NCI-H526 treated with DMSO at 0.1 percent for 48 hours (cell line): Measurements from ENCODE around the gene RPS8.
A peak's percentile ranks its signal among the peaks of the same experiment; 100 is the strongest.
"Not testable (repeated sequence)": the region's sequence is repeated elsewhere in the genome, so short reads cannot be mapped to it uniquely, and the experiment has no call there.

Experiments
- DNase-seq: peaks from one replicate; lab custom pipeline; 2025; lab: John Stamatoyannopoulos, UW

RPS8 gene

GRCh38 chr1:44783697-44784093, 8.4 kb downstream of the RPS8 start:
- no peak for DNase-seq

- no peak for DNase-seq
Measured at GRCh38 chr1:44784094-44785028, 9.0 kb downstream of the RPS8 start.

- no peak for DNase-seq
Measured at GRCh38 chr1:44785029-44785380, 9.7 kb downstream of the RPS8 start.

GRCh38 chr1:44785501-44786137, 10.3 kb downstream of the RPS8 start:
- DNase-seq = no peak

GRCh38 chr1:44786138-44786840, 10.9 kb downstream of the RPS8 start:
- DNase-seq = peak; percentile 81

- no peak for DNase-seq
Measured at GRCh38 chr1:44786841-44787426, 11.6 kb downstream of the RPS8 start.

- no peak for DNase-seq
Measured at GRCh38 chr1:44787506-44787905, 12.2 kb downstream of the RPS8 start.

- DNase-seq = no peak
Measured at GRCh38 chr1:44788120-44788860, 12.9 kb downstream of the RPS8 start, which contains the start of gene BEST4. TSS of gene BEST4 (minus strand) at chr1:44788170. CDS start at chr1:44787705, 465 bp downstream.

GRCh38 chr1:44790968-44791801, 15.8 kb downstream of the RPS8 start:
- no peak for DNase-seq

GRCh38 chr1:44792736-44793502, 17.6 kb downstream of the RPS8 start:
- DNase-seq = no peak

- DNase-seq = not testable (repeated sequence)
Measured at GRCh38 chr1:44797886-44798285, 22.5 kb downstream of the RPS8 start.

GRCh38 chr1:44798481-44799365, 23.4 kb downstream of the RPS8 start:
- DNase-seq = no peak

GRCh38 chr1:44799770-44800584, 24.6 kb downstream of the RPS8 start, which contains the start of gene PLK3:
TSS of gene PLK3 (plus strand) at chr1:44800377. CDS start at chr1:44800464, 87 bp downstream.
- peak; percentile 99 for DNase-seq

GRCh38 chr1:44801491-44802305, 26.4 kb downstream of the RPS8 start:
- no peak for DNase-seq

- DNase-seq = no peak
Measured at GRCh38 chr1:44802306-44803061, 27.1 kb downstream of the RPS8 start.

- no peak for DNase-seq
Measured at GRCh38 chr1:44803062-44803311, 27.6 kb downstream of the RPS8 start.
